ENCODE results near the gene TTC24. TPM values are rescaled to one million over a fixed set of nuclear protein-coding genes. Genes with fewer than 3 reads are reported as not detected.

TTC24 gene
- total RNA-seq, 2 experiments from 2014 or later = 12.6 to 16.9 TPM

DNA sequence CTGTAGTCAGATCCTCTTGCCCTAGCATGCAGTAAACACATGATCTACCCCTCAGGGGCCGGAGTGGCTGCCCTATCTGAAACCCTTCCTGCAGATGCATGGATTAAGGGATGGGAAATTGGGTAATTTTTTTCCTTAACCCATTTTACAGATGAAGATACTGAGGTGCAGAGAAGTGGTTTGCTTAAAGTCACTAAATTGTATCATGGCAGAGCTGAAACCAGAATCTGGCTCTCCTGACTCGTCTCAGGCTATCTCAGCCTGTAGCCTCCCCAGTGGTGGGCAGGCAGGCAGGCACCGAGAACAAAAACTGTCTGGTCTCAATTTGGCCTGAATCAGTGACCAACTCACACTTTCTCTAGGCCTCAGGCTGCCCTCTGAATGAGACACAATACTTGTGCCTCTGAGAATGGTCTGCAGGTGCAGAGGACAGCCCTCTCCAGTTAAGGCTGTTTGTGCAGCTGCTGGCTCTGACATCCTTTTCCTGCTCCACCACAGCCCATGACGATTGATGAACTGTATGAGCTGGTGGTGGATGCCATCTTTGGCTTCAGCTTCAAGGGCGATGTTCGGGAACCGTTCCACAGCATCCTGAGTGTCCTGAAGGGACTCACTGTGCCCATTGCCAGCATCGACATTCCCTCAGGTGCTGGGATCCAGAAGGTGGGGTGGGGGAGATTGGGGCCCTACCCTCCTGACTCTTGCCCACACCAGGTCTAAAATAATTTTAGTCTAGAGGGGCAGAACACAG is 13.6 kb downstream of the TTC24 start:
- peak overlapping the region; percentile 83 for H3K4me3 Mint-ChIP-seq
- CTCF ChIA-PET = interaction anchor here (0.6 to 4.2 kb wide), 14 partner anchors 8 to 207 kb away, joined by 3 to 24 read pairs (median 4); no protein-coding TSS in a partner anchor
- peaks cover 28% of the 10 kb centered on the region for H3K4me1 Mint-ChIP-seq
- H3K36me3 Mint-ChIP-seq = peaks cover 18% of the 10 kb centered on the region
- H3K27ac Mint-ChIP-seq = peak overlapping the region; percentile 79
- DNase-seq = no peak
- H3K9me3 Mint-ChIP-seq (ENCODE audit: low read depth) = no peaks in the 10 kb centered on the region
- H3K27me3 Mint-ChIP-seq = no peaks in the 10 kb centered on the region
- ATAC-seq = no peak

DNA sequence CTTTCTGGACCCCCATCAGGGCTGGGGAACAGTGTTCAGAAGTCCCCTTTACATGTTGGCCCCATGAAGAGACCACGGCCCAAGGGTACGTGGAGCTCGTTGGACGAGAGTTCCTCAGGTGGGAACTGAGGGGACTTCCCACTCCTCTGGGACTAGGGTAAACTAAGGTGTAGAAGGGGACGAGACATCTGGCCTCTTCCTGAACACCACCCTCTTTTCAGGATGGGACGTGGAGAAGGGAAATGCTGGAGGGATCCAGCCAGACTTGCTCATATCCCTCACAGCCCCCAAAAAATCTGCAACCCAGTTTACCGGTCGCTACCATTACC is 14.1 kb downstream of the TTC24 start:
- Mint-ChIP-seq H3K27ac (no peak overlapping the region), H3K4me3 (no peak overlapping the region)

DNA sequence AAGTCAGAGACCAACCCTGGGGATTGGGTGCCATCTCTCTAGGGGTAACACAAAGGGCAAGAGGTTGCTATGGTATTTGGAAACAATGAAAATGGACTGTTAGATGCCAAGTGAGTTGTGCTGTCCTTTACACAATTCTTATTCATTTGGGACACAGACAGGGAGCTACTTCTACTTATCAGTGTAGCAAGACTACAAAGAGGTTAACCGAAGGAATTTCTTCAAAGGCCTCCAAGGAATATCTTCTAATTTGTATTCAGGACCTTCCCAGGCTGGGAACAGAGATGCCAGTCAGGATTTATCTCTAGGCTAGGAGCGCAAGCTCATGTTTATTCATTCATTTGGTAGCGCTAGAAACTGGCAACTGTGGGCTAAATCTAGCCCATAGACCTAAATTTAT is 14.7 kb downstream of the TTC24 start:
- Mint-ChIP-seq H3K36me3 (peaks cover 25% of the 10 kb centered on the region), H3K9me3 (ENCODE audit: low read depth) (no peaks in the 10 kb centered on the region), H3K4me3 (no peak overlapping the region), H3K27me3 (no peaks in the 10 kb centered on the region), H3K27ac (peak overlapping the region; percentile 26), H3K4me1 (peaks cover 33% of the 10 kb centered on the region)
- DNase-seq (no peak), ATAC-seq (no peak)
- CTCF ChIA-PET = interaction anchor here (1.1 to 4.2 kb wide), 9 partner anchors 8 to 175 kb away, joined by 3 to 24 read pairs (median 5); no protein-coding TSS in a partner anchor

More for the DNA sequence above, 14.1 kb downstream of the TTC24 start:
- DNase-seq (no peak), ATAC-seq (no peak)
- CTCF ChIA-PET = interaction anchor here (1.0 to 4.2 kb wide), 9 partner anchors 9 to 174 kb away, joined by 3 to 24 read pairs (median 5); no protein-coding TSS in a partner anchor
- H3K4me1 Mint-ChIP-seq = peaks cover 28% of the 10 kb centered on the region
- no peaks in the 10 kb centered on the region for H3K9me3 Mint-ChIP-seq (ENCODE audit: low read depth)
- H3K27me3 Mint-ChIP-seq = no peaks in the 10 kb centered on the region
- H3K36me3 Mint-ChIP-seq = peaks cover 23% of the 10 kb centered on the region

DNA sequence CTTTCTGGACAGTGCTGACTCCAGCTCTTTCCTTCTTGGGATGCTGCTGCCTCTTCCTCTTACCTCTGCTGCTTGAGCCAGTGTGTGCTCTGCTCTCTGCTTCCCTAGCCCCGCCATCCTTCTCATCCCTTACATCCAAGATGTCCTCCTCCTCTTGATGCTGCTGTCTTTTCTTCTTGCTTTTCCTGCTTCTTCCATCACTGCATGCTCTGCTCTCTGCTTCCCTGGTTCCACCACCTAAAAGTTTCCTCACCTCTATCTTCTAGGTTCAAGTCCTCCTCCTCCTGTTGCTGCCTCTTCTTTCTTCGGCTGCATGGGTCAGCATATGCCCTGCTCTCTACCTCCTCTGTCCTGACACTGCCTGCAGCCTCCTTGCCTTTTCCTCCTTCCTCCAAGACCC is 15.5 kb downstream of the TTC24 start:
- no peak for ATAC-seq
- CTCF ChIA-PET = interaction anchor here (1.1 to 2.3 kb wide), 7 partner anchors 9 to 175 kb away, joined by 3 to 8 read pairs (median 5); no protein-coding TSS in a partner anchor
- H3K27ac Mint-ChIP-seq = peak overlapping the region; percentile 67
- H3K4me1 Mint-ChIP-seq = peaks cover 39% of the 10 kb centered on the region
- no peaks in the 10 kb centered on the region for H3K27me3 Mint-ChIP-seq
- H3K36me3 Mint-ChIP-seq = peaks cover 25% of the 10 kb centered on the region
- no peaks in the 10 kb centered on the region for H3K9me3 Mint-ChIP-seq (ENCODE audit: low read depth)
- no peak for DNase-seq
- no peak overlapping the region for H3K4me3 Mint-ChIP-seq

DNA sequence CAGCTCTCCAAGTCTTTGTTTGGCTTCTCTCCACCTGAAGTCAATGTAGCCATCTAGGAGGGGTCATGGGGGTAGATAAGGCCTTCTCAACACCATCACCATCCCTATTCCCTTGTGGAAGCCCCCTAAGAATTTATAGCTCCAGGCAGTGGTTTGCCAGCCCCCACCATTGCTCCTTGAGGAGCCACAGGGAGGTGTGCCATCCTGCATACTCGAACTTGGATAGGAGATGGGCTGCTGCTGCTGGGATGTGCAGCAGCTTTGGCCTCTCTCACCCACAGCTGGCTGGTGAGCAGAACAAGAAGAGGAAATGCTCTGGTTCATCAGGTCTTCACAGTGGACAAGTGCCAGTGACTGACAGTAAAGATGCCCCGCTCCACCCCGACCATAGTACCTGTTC is 16.9 kb downstream of the TTC24 start:
- Mint-ChIP-seq H3K36me3 (peaks cover 28% of the 10 kb centered on the region), H3K27ac (no peak overlapping the region), H3K27me3 (no peaks in the 10 kb centered on the region), H3K4me3 (no peak overlapping the region), H3K4me1 (peaks cover 43% of the 10 kb centered on the region), H3K9me3 (ENCODE audit: low read depth) (no peaks in the 10 kb centered on the region)
- ATAC-seq = no peak
- CTCF ChIA-PET = interaction anchor here (0.9 to 1.1 kb wide), 3 partner anchors 11 to 211 kb away, joined by 3 to 4 read pairs (median 4); no protein-coding TSS in a partner anchor
- DNase-seq = no peak

DNA sequence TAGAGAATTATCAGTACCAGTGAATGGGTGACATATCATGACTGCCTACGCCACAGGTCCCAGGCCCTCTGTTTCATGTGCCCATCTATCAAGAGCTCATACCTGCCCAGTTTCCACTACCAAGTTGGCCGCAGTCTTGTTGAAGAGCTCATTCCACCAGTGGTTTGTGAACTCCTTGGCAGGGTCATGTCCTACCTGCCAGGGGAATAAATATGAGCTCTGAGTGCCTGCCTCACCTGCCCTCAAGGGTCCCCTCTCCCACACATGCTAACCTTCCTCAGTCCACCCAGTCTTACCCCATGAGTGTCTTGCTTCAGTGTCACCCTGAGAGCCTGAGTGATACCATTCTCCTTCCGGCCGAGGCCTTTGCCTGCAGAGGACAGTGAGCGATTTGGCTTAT is 18.6 kb downstream of the TTC24 start:
- Mint-ChIP-seq H3K4me3 (no peak overlapping the region), H3K36me3 (peaks cover 25% of the 10 kb centered on the region), H3K27me3 (no peaks in the 10 kb centered on the region), H3K9me3 (ENCODE audit: low read depth) (no peaks in the 10 kb centered on the region), H3K4me1 (peaks cover 45% of the 10 kb centered on the region), H3K27ac (no peak overlapping the region)
- CTCF ChIA-PET = interaction anchor here (1.1 to 2.2 kb wide), 5 partner anchors 10 to 213 kb away, joined by 3 to 8 read pairs (median 6); no protein-coding TSS in a partner anchor
- DNase-seq (no peak), ATAC-seq (no peak)

DNA sequence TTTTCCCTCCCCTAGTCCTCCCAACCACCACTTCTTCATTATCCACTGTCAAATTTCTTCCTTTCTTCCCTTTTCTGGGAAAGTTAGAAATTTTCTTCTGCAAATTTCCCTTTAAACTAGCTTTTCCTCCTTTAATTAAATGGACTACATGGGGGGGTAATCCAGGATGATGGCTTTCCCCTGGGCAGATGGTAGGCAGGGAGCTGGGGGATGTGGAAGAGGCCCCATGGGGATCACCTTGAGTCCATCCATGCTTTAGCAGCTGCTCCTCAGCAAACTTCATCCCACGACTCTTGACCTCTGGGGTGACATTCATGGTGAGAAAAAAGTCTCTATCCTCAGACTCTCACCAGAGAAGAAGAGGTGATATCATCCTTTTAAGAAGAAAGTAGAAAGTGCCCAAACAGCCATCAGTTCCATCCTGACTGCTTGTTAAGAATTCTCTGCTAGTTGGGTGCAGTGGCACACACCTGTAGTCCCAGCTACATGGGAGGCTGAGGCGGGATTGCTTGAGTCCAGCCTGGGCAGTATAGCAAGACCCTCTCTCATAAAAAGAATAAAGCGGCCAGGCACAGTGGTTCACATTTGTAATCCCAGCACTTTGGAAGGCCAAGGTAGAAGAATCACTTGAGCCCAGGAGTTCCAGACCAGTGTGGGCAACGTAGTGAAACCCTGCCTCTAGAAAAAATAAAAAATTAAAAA is 19.4 kb downstream of the TTC24 start:
- Mint-ChIP-seq H3K4me1 (peaks cover 43% of the 10 kb centered on the region), H3K27me3 (no peaks in the 10 kb centered on the region), H3K9me3 (ENCODE audit: low read depth) (no peaks in the 10 kb centered on the region), H3K4me3 (no peak overlapping the region), H3K36me3 (peaks cover 25% of the 10 kb centered on the region), H3K27ac (peak overlapping the region; percentile 33)
- CTCF ChIA-PET = interaction anchor here (0.5 to 4.4 kb wide), 10 partner anchors 10 to 213 kb away, joined by 3 to 23 read pairs (median 5); partner anchors contain the start of genes MEF2D and TTC24
- no peak for ATAC-seq
- no peak for DNase-seq

DNA sequence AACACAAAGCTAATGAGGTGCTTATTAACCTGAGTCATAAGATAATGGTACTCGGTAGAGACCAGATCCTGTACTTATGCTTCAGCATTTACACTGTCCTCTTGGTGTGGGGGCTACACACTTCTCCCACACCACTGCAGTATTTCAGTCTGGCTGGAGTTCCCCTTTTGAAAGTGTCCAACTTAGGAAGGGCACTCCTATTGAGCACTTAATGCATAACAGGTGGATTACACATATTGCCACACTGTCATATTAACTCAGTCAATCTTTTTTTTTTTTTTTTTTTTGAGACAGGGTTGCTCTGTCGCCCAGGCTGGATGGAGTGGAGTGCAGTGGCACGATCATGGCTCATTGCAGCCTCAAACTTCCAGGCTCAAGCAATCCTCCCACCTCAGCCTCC is 20.3 kb downstream of the TTC24 start:
- CTCF ChIA-PET = interaction anchor here (0.9 to 4.4 kb wide), 11 partner anchors 8 to 214 kb away, joined by 3 to 23 read pairs (median 8); partner anchors contain the start of genes MEF2D, NAXE and TTC24
- peak; percentile 56 for ATAC-seq
- Mint-ChIP-seq H3K4me3 (peak overlapping the region; percentile 99), H3K27me3 (no peaks in the 10 kb centered on the region), H3K4me1 (peaks cover 43% of the 10 kb centered on the region), H3K36me3 (peaks cover 23% of the 10 kb centered on the region), H3K27ac (peak overlapping the region; percentile 98), H3K9me3 (ENCODE audit: low read depth) (no peaks in the 10 kb centered on the region)
- DNase-seq = no peak

DNA sequence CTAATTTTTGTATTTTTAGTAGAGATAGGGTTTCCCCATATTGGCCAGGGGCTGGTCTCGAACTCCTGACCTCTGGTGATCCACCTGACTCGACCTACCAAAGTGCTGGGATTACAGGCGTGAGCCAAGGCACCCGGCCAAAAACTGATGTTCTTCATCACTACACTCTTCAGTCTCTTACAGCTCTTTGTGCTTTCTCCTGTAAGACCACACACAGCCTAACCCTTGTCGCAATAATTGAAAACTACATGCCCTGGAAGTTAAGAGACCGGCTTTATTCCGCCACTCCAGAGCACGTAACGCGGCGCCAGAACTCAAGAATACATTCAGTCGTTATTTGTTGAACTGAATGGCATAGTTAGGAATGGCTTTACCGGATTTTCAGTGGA is 21.2 kb downstream of the TTC24 start:
- H3K27me3 Mint-ChIP-seq = no peaks in the 10 kb centered on the region
- DNase-seq (no peak), ATAC-seq (peak; percentile 7)
- no peaks in the 10 kb centered on the region for H3K9me3 Mint-ChIP-seq (ENCODE audit: low read depth)
- CTCF ChIA-PET = interaction anchor here (0.9 to 4.4 kb wide), 11 partner anchors 9 to 215 kb away, joined by 3 to 23 read pairs (median 7); partner anchors contain the start of genes MEF2D, NAXE and TTC24
- peaks cover 17% of the 10 kb centered on the region for H3K36me3 Mint-ChIP-seq
- peak overlapping the region; percentile 98 for H3K27ac Mint-ChIP-seq
- peak overlapping the region; percentile 99 for H3K4me3 Mint-ChIP-seq
- H3K4me1 Mint-ChIP-seq = peaks cover 37% of the 10 kb centered on the region

DNA sequence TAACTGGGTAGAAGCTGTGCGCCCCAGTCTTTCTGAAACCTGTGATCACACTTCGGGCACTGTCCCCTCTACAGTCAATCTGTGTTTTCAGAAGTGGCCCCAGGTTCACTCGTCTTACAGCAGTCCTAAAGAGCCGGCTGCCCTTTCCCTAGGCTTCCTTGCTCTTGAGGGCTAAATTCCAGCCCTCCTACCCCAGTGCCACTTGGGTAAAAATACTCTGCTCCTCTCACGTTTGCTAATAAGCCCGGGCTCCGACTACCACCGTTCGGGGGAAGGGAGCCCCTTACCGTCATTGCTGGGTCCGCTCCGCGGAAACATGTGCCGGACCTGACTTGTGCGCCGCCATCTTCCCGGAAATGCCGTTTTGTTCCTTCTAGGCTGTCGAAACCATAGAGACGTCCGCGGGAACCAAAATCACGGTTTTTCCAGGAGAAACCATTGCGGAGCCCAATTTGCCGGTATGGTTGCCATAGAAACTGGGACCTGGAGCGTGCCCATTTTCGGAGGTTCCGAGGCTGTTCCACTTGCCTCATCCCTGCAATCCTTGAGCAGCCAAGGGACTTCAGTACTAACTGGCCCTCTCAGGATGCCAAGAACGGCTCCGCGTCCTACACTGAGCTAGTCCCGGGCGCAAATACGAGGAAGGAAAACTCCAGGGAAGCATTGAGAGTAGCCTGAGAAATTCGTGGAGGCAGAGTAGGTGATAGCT is 21.8 kb downstream of the TTC24 start, which contains the start of gene GPATCH4:
GPATCH4 (minus strand) TSS at position 358 of the 709 bp plus-strand sequence.
- peaks cover 37% of the 10 kb centered on the region for H3K4me1 Mint-ChIP-seq
- H3K36me3 Mint-ChIP-seq = peaks cover 17% of the 10 kb centered on the region
- no peaks in the 10 kb centered on the region for H3K27me3 Mint-ChIP-seq
- DNase-seq (peak; percentile 94), ATAC-seq (peak; percentile 85)
- H3K9me3 Mint-ChIP-seq (ENCODE audit: low read depth) = no peaks in the 10 kb centered on the region
- CTCF ChIA-PET = interaction anchor here (0.6 to 4.4 kb wide), 12 partner anchors 10 to 216 kb away, joined by 3 to 23 read pairs (median 8); partner anchors contain the start of genes MEF2D, NAXE and TTC24
- H3K4me3 Mint-ChIP-seq = peak within 1 kb of the TSS; percentile 99
- H3K27ac Mint-ChIP-seq = peak within 1 kb of the TSS; percentile 98

DNA sequence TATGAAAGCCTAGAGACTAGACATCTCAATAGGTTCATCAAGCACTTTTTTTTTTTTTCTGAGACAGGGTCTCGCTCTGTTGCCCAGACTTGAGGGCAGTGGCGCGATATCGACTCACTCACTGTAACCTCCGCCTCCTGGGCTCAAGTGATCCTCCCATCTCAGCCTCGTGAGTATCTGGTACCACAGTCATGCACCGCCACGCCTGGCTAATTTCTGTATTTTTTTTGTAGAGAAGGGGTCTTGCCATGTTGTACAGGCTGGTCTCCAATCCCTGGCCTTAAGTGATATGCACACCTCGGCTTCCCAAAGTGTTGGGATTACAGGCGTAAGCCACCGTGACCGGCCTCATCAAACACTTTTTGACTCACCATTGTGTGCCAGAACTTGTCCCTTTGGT is 22.4 kb downstream of the TTC24 start:
- no peak for DNase-seq
- CTCF ChIA-PET = interaction anchor here (0.6 to 4.4 kb wide), 11 partner anchors 8 to 216 kb away, joined by 3 to 23 read pairs (median 9); partner anchors contain the start of gene NAXE
- Mint-ChIP-seq H3K27ac (peak overlapping the region; percentile 98), H3K4me3 (peak overlapping the region; percentile 99), H3K36me3 (peaks cover 15% of the 10 kb centered on the region), H3K27me3 (no peaks in the 10 kb centered on the region), H3K9me3 (ENCODE audit: low read depth) (no peaks in the 10 kb centered on the region), H3K4me1 (peaks cover 37% of the 10 kb centered on the region)
- ATAC-seq = no peak

DNA sequence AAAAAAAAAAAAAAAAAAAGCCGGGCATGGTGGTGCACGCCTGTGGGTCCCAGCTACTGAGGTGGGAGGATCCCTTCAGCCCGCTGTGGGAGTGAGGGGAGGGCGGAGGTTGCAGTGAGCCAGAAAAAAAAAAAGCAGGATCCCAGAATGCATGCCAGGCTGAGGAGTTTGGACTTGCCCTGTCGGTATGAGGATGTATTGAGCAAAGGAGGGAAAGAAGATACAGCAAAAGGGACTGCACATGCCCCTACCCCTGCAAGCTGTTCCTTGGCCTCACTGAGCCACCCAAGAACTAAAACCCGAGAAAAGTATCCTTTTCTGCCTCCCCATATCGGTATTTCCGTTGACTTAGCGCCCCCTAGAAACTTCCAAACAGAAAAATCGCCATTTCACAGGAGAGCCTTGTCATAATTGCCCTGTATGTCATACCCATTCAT is 23.1 kb downstream of the TTC24 start:
- peak overlapping the region; percentile 17 for H3K4me3 Mint-ChIP-seq
- H3K36me3 Mint-ChIP-seq = peaks cover 11% of the 10 kb centered on the region
- H3K4me1 Mint-ChIP-seq = peaks cover 40% of the 10 kb centered on the region
- H3K27ac Mint-ChIP-seq = no peak overlapping the region
- H3K9me3 Mint-ChIP-seq (ENCODE audit: low read depth) = no peaks in the 10 kb centered on the region
- ATAC-seq (no peak), DNase-seq (no peak)
- H3K27me3 Mint-ChIP-seq = no peaks in the 10 kb centered on the region
- CTCF ChIA-PET = interaction anchor here (0.6 to 4.4 kb wide), 9 partner anchors 9 to 304 kb away, joined by 3 to 23 read pairs (median 8); partner anchors contain the start of gene NAXE
